ENCODE measurements around the gene DHX16. TPM values are rescaled to one million over a fixed set of nuclear protein-coding genes. Genes with fewer than 3 reads are reported as not detected.

Gene DHX16
- total RNA-seq, 2 donors from 2014 or later, result 50.7 to 64.2 TPM

DNA sequence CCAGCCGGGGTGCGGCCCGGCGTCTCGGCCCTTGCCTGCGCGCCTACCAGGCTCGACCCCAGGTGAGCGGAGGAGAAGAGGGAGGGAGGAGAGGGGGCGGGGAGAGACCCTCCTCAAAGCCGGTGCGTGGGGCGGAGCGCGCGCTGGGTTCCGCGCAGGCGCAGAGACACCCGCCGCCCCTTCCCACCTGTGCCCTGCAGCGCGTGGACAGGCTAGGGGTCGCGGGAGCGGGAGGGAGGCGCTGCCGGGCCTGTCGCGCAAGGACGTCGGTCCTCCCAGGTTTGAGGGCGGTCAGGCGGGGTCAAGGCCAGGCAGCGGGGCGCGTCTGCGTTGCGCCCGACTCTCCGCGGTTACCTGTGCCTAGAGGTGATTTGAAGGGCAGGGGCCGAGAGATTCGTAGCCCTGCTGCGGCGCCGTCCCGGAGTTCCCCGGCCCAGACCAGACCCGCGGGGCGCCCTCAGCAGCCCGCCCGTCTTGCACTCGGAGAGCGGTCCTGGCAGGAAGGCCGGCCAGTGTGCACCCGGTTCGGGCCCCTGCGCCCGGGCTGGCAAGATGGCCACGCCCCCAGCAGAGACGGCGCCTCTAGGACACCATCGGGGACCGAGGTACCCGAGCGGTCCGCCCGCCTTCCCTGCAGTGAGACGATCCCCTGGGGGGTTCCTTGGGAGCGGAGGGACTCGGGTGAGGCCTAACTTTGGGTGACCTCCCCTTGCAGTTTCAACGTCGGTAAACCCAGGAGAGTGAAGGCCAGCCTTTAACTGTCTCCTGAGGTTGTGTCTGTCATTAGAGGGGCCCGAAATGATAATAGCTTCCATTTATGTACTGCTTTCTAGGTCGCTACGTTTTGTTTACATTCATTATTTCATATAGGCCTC, 25.3 kb downstream of the DHX16 start:
- no peaks in the 10 kb centered on the region for H3K9me3 Mint-ChIP-seq
- H3K36me3 Mint-ChIP-seq, result peaks cover 11% of the 10 kb centered on the region
- peaks cover 14 to 25% of the 10 kb centered on the region in 2 donors for H3K4me1 Mint-ChIP-seq (ENCODE audit: low read depth in 2 of 2)

DNA sequence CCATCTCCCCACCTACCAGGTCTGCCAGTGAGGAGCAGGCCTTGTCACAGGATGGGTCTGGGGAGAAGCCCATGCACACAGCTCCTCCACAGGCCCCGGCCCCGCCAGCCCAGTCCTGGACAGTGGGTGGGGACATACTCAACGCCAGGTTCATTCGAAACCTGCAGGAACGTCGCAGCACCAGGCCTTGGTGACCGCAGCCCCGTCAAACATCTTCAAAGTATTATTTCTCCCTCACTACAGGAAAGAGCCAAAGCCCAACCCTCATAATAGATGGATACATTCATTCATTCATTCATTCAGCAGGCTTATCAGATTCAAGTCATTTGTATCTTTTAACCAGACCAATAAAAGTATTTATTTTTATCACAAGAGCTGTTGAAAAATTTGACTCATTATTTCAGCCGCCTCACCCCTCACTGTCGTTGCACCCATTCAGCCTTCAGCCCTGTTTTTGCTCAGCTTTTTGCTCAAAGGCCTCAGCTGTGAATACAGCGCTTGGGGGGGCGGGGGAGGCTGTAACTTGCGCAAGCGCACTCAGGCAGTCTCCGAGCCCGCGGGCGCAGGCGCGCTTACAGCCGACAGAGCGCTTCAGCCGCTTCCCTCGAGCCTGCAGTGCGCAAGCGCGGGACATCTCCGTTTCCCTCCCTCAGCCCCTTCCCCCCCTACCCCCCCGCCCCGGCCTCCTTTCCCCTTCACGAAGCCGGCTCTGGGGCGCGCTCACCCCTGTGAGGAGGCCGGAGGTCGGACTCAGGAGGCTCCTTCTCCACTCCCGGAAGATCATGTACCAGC, 26.2 kb downstream of the DHX16 start, which contains the start of gene C6orf136:
C6orf136 (plus strand) TSS at position 684 of the 792 bp plus-strand sequence; CDS start at position 783, 99 bp downstream.
- Mint-ChIP-seq H3K9me3 (no peaks in the 10 kb centered on the region), H3K4me1 (ENCODE audit: low read depth in 2 of 2) (peaks cover 14 to 23% of the 10 kb centered on the region in 2 donors), H3K36me3 (peaks cover 5% of the 10 kb centered on the region), H3K27me3 (no peaks in the 10 kb centered on the region), H3K4me3 (peak within 1 kb of the TSS; percentile 87), H3K27ac (peak within 1 kb of the TSS; percentile 80 to 93)
- ATAC-seq (peak; percentile 82 to 90), DNase-seq (ENCODE audit: low spot score) (peak; percentile 95)

More for the DNA sequence above, 25.3 kb downstream of the DHX16 start:
- no peaks in the 10 kb centered on the region for H3K27me3 Mint-ChIP-seq
- H3K27ac Mint-ChIP-seq, result peak overlapping the region; percentile 80 to 93
- peak; percentile 90 for DNase-seq (ENCODE audit: low spot score)
- ATAC-seq, result peak; percentile 87 to 89
- H3K4me3 Mint-ChIP-seq, result peak overlapping the region; percentile 87

DNA sequence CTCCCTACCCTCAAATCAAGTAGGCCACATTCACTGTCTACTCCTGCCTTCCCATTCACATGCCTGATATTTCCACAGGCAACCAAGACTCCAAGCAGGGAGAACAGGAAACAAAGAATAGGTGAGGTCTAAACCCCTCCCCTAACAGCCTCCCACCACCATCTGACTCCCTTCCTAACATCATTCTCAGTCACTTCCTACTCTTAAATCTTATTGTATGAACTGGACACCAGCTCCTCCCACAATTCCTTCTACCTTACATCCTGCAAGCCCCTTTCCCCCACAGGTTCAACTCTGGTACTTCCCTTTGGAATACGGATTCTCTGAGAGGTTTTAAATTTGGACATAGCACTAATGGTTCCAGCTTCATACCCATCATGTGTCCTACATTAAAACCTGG, 26.8 kb downstream of the DHX16 start:
- Mint-ChIP-seq H3K4me1 (ENCODE audit: low read depth in 2 of 2) (peaks cover 17 to 26% of the 10 kb centered on the region in 2 donors), H3K4me3 (peak overlapping the region; percentile 87), H3K36me3 (peaks cover 5% of the 10 kb centered on the region), H3K27ac (peak overlapping the region; percentile 80 to 93), H3K27me3 (no peaks in the 10 kb centered on the region), H3K9me3 (no peaks in the 10 kb centered on the region)
- ATAC-seq, result no peak
- no peak for DNase-seq (ENCODE audit: low spot score)

DNA sequence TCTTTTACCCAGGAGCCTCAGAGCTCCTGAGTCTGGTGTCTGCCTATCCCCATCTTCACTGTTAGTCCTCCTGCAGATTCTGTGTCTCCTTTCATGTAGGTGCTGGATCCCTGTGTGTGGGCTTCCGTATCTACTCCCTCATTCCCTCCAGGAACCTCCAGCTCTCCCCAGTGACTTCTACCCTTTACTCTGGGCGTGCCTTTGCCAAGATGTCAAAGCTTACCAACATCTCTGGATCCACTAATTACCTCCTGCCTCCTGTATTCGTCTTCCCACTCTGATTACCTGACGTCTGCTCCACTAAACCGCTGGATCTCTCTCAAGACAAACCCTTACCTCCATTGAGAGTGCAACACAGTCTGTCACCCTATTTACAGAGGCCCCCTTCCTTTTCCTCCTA, 28.0 kb downstream of the DHX16 start:
- DNase-seq (ENCODE audit: low spot score), result no peak
- Mint-ChIP-seq H3K4me1 (ENCODE audit: low read depth in 2 of 2) (peaks cover 18 to 26% of the 10 kb centered on the region in 2 donors), H3K27ac (peak overlapping the region in 1 of 2 donors; percentile 93)

DNA sequence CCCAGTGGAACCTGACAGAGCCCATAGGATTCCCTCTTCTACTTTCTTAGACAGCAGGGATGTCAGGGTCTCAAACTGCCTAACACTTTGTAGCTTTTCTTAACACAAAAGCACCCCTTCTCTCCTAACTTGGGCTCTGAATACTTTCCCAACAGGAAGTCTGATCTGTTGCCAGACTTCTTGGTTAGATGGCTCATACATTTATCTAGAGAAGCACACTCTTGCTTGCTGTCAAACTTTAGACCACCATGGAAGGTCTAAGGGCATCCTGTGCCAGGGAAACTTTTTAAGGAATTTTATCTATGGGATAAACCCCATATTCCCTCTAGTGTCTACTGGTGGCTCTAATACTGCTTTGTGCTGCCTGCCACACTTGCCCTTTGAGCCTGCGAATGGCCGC, 29.1 kb downstream of the DHX16 start:
- peaks cover 5% of the 10 kb centered on the region for H3K36me3 Mint-ChIP-seq
- peaks cover 18 to 26% of the 10 kb centered on the region in 2 donors for H3K4me1 Mint-ChIP-seq (ENCODE audit: low read depth in 2 of 2)
- ATAC-seq (no peak), DNase-seq (ENCODE audit: low spot score) (no peak)
- no peaks in the 10 kb centered on the region for H3K9me3 Mint-ChIP-seq
- H3K27ac Mint-ChIP-seq, result no peak overlapping the region
- no peak overlapping the region for H3K4me3 Mint-ChIP-seq
- H3K27me3 Mint-ChIP-seq, result no peaks in the 10 kb centered on the region

More for the DNA sequence above, 28.0 kb downstream of the DHX16 start:
- peaks cover 5% of the 10 kb centered on the region for H3K36me3 Mint-ChIP-seq
- H3K27me3 Mint-ChIP-seq, result no peaks in the 10 kb centered on the region
- no peak for ATAC-seq
- no peak overlapping the region for H3K4me3 Mint-ChIP-seq
- no peaks in the 10 kb centered on the region for H3K9me3 Mint-ChIP-seq

DNA sequence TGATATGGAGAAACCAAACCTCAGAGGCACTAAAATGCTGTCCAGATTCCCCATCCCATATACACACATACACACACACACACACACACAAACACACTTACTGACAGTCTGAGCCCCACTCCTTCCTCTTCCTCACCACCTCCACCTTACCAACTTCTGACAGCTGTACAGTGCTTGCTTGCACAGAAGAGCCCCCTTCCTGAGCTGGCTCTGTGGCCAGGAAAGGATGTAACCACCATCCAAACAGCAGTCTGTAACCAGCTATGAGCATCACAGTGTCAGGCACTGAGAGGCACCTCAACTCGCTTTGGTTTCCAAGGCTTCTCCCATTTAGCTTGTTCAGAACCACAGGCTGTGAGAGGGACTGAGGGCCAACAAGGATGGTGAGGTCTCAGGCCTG, 31.8 kb downstream of the DHX16 start:
- Mint-ChIP-seq H3K36me3 (peaks cover 5% of the 10 kb centered on the region), H3K27me3 (no peaks in the 10 kb centered on the region), H3K4me1 (ENCODE audit: low read depth in 2 of 2) (peaks cover 11 to 15% of the 10 kb centered on the region in 2 donors), H3K27ac (no peak overlapping the region), H3K9me3 (no peaks in the 10 kb centered on the region), H3K4me3 (no peak overlapping the region)
- peak; percentile 13 to 32 for ATAC-seq
- DNase-seq (ENCODE audit: low spot score), result no peak

DNA sequence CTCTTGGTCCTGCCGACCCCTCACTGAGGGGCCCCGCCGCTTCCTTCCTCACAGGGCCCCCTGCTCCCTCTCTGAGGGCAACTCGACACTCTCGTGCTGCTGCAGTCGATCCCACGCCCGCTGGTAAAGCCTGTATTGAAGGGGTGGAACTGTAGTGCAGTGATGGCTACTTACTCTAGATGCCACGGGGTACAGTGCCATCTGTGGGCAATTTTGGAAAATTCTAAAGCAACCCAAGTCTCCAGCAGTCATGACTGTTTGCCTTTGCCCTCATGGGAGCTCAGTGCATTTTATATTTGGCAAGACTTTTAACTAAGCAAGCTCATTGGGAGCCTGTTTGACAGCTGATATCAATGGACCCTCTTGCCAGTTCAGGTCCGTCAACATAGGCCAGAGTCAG, 32.3 kb downstream of the DHX16 start:
- H3K4me1 Mint-ChIP-seq (ENCODE audit: low read depth in 2 of 2), result peaks cover 5 to 9% of the 10 kb centered on the region in 2 donors
- H3K36me3 Mint-ChIP-seq, result peaks cover 5% of the 10 kb centered on the region
- no peak overlapping the region for H3K4me3 Mint-ChIP-seq
- no peak for ATAC-seq
- no peak overlapping the region for H3K27ac Mint-ChIP-seq
- no peak for DNase-seq (ENCODE audit: low spot score)
- H3K9me3 Mint-ChIP-seq, result no peaks in the 10 kb centered on the region
- H3K27me3 Mint-ChIP-seq, result no peaks in the 10 kb centered on the region

DNA sequence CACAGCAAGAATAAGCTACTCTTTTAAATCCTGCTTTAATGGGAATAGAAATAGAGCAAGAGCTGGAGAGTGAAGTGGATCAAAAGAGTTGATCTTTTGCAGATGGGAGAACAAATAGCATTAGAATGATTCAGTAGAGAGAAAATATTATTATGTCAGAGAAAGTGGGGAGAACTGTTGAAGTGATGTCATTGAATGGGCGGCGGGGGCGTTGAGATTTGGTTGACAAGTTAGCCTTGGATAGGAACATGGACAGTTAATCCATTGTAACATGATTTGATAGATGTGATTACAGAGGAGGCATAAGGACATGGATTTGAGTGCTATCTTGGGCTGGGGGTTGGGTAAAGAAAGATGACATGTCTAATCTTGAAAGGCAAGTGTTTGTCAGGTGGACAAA, 37.0 kb downstream of the DHX16 start:
- Mint-ChIP-seq H3K27me3 (no peaks in the 10 kb centered on the region), H3K27ac (no peak overlapping the region), H3K9me3 (no peaks in the 10 kb centered on the region), H3K36me3 (peaks cover 13% of the 10 kb centered on the region), H3K4me3 (no peak overlapping the region), H3K4me1 (ENCODE audit: low read depth in 2 of 2) (peaks cover 0 to 2% of the 10 kb centered on the region in 2 donors)
- DNase-seq (ENCODE audit: low spot score) (no peak), ATAC-seq (no peak)

DNA sequence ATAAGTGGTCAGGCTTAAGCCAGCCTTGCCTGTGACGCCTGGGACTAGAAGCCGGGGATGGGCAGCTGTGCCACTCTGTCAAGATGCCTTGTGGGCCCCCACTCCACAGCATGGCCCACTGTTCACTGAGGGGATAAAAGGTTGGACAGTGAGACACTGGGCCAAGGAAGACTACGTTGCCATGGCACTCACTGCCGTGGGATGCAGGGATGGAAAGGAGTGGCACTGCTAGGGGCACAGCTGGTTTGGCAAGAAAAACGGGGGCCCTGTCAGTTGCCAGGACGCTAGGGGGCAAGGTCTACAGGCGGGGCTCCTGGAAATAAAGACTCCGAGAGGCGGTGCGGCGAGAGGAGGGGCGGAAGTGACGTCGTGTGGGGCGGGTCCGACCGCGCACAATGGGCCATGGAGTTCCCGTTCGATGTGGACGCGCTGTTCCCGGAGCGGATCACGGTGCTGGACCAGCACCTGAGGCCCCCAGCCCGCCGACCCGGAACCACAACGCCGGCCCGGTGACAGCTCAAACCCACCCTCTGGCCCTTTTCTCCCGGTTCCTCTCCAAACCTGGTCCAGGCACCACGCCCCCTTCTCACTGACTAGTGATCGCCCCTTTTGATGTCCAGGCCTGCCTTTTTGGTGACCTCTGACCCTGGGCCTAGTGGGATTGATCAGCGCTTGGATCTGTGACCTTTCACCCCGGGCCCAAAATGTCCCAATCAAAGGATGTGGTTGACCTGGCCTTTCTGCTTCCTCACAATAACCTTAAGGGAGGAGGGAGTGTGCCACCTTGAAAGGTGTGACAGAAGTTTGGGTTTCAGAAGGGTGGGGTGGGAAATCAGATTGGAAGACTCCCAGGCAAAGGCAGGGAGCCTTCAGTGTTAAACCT, 46.1 kb downstream of the DHX16 start, which contains the start of gene ATAT1:
ATAT1 (plus strand) TSS at position 391 of the 883 bp plus-strand sequence.
- Mint-ChIP-seq H3K9me3 (no peaks in the 10 kb centered on the region), H3K27me3 (no peaks in the 10 kb centered on the region), H3K4me3 (peak within 1 kb of the TSS; percentile 96), H3K27ac (peak within 1 kb of the TSS; percentile 85 to 87), H3K36me3 (peaks cover 11% of the 10 kb centered on the region), H3K4me1 (ENCODE audit: low read depth in 2 of 2) (peaks cover 24 to 30% of the 10 kb centered on the region in 2 donors)
- peak; percentile 98 for ATAC-seq
- peak; percentile 89 for DNase-seq (ENCODE audit: low spot score)

DNA sequence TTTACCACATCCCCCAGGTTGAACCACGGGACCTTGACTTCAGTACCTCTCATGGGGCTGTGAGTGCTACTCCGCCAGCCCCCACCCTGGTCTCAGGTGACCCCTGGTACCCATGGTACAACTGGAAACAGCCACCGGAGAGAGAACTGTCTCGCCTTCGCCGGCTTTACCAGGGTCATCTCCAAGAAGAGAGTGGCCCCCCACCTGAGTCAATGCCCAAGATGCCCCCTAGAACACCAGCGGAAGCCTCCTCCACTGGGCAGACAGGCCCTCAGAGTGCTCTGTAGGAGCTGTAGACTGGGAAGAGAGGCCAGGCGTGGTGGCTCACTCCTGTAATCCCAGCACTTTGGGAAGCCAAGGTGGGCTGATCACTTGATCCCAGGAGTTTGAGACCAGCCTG, 47.3 kb downstream of the DHX16 start:
- DNase-seq (ENCODE audit: low spot score) (no peak), ATAC-seq (no peak)
- no peaks in the 10 kb centered on the region for H3K9me3 Mint-ChIP-seq
- H3K27me3 Mint-ChIP-seq, result no peaks in the 10 kb centered on the region
- H3K36me3 Mint-ChIP-seq, result peaks cover 11% of the 10 kb centered on the region
- peak overlapping the region; percentile 85 to 87 for H3K27ac Mint-ChIP-seq
- peak overlapping the region; percentile 96 for H3K4me3 Mint-ChIP-seq
- peaks cover 24 to 27% of the 10 kb centered on the region in 2 donors for H3K4me1 Mint-ChIP-seq (ENCODE audit: low read depth in 2 of 2)

DNA sequence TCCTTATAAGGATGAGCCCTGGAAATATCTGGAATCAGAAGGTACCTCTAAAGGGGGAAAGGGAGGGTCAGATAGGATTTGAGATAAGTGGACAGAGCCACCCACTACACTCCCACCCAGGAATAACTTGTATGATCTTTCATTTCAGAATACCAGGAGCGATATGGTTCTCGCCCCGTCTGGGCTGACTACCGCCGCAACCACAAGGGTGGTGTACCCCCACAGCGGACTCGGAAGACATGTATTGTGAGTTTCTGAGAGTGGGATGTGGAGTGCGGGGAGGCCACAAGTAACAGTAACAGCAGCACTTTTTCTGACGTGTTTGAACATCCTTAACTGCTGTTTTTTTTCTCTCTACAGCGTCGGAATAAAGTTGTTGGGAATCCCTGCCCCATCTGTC, 53.2 kb downstream of the DHX16 start:
- Mint-ChIP-seq H3K9me3 (no peaks in the 10 kb centered on the region), H3K36me3 (peaks cover 24% of the 10 kb centered on the region), H3K27ac (peak overlapping the region; percentile 95 to 98), H3K4me3 (peak overlapping the region; percentile 94), H3K27me3 (no peaks in the 10 kb centered on the region), H3K4me1 (ENCODE audit: low read depth in 2 of 2) (peaks cover 40 to 42% of the 10 kb centered on the region in 2 donors)
- ATAC-seq (no peak), DNase-seq (ENCODE audit: low spot score) (no peak)

DNA sequence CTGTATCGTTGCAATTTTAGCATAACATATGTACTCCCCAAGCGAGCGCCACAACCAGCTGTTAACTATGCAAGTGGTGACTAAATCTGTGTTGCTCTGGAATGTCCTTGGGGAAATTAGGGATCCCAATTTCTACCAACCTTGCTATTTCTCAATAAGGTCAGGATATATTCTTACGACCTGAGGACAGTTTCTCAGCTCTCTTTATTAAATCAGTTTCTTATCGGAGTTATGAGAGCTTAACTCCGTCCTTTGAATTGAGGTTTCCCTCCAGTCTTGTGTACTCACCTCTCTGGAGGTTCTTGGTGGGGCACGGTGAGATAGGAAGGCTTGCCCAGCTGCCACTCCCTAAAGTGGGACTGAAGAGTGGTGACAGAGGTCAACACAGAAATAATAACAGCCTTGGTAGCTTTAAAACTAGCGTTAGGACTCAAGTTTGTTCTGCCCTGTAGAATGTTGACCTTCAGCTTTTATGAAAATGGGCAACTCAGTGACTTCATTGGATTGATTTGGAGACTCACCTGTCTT, 54.5 kb downstream of the DHX16 start:
- Mint-ChIP-seq H3K4me3 (peak overlapping the region; percentile 94), H3K9me3 (no peaks in the 10 kb centered on the region), H3K27me3 (no peaks in the 10 kb centered on the region), H3K4me1 (ENCODE audit: low read depth in 2 of 2) (peaks cover 51 to 55% of the 10 kb centered on the region in 2 donors), H3K27ac (peak overlapping the region; percentile 95 to 98), H3K36me3 (peaks cover 34% of the 10 kb centered on the region)
- ATAC-seq (no peak), DNase-seq (ENCODE audit: low spot score) (no peak)
